GM21528 (cell line): ENCODE results near the gene PVRIG.
"Not testable (repeated sequence)": the region's sequence is repeated elsewhere in the genome, so short reads cannot be mapped to it uniquely, and the experiment has no call there.

Experiments
- ATAC-seq: cut with Tn5 transposase; IDR thresholded peaks from one replicate; pipeline ENCODE4 v1.9.1; 2021; ENCODE audit warnings: mild to moderate bottlenecking, moderate library complexity; ENCODE audit not compliant: unreplicated experiment, low FRiP score

Gene PVRIG

DNA sequence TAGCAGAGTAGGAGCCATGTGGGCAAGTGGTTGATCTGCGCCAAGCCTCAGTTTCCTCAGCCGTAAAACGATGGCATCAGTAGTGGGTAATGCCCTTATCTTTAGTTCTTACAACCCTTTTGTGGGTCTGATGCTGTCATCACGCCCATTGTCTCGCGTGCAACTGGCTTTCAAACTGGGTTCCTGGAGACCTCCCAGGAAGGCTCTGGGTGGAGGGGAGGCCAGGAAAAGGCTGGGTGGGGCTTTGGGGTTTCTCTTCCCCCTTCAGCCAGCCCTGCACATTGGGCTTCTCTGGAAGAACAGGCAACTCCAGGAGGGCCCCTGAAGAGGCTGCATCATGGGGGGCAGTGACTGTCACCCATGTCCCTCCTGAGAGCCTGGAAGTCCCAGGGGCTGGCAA, 5.1 kb downstream of the PVRIG start:
- not testable (repeated sequence) for ATAC-seq

DNA sequence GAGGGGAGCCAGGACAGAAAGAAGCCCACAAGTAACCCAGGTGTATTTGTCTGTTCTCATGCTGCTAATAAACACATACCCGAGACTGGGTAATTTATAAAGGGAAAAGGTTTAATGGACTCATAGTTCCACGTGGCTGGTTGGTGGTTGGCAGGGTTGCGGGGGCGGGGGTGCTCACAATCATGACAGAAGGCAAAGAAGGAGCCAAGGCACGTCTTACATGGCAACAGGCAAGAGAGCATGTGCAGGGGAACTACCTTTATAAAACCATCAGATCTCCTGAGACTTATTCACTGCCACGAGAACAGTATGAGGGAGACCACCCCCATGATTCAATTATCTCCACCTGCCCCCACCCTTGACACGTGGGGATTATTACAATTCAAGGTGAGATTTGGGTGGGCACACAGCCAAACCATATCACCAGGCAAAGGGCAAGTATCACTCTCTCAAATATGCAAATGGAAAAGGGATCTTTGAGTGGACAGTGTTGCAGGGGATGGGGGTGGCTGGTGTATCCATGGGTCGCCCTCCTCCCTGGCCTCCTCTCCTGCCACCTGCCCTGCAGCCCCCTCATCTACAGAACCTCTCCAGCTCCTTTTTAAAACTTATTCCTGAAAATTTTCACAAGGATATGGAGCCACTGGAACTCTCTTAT, 15.0 kb downstream of the PVRIG start:
- not testable (repeated sequence) for ATAC-seq

DNA sequence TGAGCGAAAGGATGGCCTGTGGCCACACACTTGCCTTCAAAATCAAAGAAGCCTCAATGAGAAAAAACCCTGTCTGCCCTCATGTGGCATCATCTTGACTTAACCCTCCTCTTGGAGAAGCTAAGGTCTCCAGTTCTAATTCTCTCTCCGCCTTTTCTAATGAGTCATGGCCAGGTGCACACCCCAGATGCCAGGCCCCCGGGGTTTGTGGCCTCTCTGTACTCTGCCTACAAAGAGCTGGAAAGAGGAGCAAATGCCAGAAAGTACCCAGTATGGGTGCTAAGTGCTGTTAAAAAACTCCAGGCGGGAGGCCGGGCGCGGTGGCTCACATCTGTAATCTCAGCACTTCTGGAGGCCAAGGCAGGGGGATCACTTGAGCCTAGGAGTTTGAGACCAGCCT, 20.2 kb downstream of the PVRIG start:
- ATAC-seq: not testable (repeated sequence)

DNA sequence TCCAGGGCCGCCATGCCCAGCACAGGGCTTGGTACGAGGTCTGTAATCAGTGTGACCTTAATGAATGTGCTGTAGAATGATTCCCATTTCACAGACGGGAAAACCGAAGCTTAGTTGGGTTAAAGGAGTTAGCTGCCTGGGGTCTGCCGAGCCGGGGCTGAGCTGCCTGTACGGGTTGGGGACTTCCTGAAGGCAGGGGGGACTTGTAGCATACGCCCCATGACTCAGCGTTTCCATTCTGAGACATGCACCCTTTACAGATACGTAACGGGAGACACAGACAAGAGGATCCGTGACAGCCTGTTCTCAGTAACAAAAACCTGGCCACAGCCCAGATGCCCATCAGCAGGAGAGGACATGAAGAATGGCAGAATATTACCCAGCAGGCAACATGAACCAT, 23.6 kb downstream of the PVRIG start:
- peak; percentile 64 for ATAC-seq

DNA sequence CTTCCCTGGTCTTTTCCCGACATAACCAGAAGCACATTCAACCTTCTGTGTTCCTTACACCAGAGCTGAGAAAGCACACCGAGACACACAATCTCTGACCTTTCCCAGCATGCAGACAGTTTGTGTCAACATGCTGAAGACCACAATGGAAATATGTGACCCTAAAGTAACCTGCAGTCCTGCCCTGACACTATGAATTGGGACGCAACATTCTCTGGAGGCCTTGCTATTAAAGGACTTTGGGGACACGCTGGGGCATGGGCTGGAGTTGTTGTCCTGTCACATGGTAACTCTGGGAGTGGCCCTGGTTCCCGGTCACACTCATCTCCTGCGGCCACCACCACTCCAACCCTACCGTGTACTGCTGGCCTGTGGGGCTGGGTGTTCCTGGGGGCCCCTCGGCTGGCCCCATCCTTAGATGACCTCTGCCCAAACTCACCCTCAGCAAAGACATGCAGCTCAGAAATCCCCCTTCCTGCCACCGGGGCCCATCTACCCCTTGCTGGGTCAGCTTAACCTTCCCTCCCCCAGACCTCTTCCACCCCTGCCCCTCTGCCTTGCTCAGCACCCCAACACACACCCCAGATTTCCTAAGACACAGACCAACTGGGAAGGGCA, 25.3 kb downstream of the PVRIG start:
- ATAC-seq: not testable (repeated sequence)

DNA sequence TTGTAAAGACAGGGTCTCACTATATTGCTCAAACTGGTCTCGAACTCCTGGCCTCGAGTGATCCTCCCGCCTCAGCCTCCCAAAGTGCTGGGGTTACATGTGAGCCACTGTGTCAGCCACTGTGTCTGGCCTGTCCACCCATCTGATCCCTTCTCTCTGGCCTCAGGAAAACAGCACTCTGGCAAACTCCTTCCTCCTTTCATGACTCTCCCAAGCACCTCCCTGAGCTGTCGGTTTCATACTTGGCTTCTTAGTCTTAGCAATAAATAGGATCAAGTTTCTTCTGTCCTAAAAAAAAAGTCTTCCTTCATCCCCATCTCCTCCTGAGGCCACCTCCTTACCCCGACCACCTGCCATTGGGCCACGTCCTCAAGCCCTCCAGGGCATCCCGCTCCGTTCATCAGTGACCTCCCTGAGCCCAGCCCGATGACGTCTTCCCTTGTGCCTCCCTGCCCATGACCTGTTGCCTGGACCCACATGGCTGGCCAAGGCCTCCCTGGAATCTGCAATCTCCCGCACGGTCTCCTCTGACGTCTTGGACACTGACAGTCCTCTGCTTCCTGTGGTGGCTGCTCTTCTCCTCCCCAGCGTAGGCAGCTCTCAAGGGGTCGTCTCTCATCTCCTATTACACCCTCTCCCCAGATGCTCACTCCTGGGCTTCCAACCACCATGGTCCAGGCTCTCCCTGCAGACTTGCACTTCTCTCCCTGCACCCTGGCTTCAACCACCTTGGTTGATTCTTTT, 26.5 kb downstream of the PVRIG start:
- ATAC-seq: not testable (repeated sequence)

DNA sequence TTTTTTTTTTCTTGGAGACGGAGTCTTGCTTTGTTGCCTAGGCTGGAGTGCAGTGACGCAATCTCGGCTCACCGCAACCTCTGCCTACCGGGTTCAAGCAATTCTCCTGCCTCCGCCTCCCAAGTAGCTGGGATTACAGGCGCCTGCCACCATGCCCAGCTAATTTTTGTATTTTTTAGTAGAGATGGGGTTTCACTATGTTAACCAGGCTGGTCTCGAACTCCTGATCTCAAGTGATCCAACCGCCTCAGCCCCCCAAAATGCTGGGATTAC, 27.1 kb downstream of the PVRIG start:
- ATAC-seq: not testable (repeated sequence)

DNA sequence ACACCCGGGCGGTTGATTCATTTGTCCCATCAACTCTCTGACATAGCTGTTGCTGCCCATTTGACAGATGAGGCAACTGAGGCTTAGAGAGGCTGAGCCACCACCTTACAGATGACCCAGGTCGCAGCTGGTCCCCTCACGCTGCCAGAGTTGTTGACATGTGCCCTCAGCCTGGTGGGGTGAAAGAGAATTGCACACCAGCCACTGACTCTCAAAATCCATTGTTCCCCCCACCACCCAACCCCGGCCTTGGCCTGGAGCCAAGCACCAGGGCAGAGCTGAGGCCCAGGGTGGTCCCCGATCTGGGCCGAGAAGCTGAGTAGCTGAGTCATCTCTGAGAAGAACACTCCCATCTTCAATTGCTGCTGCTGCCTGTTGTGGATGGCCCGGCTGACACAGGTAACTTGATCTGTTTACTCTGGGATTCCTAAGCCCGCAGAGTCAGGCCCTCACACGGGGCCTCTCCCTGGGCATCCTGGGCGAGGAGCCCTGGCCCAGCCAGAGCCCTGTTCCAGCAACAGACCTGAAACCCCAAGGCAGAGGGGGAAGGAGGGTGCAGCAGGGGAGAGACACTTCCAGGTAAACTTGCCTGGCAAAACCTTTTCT, 27.5 kb downstream of the PVRIG start:
- ATAC-seq: no peak

DNA sequence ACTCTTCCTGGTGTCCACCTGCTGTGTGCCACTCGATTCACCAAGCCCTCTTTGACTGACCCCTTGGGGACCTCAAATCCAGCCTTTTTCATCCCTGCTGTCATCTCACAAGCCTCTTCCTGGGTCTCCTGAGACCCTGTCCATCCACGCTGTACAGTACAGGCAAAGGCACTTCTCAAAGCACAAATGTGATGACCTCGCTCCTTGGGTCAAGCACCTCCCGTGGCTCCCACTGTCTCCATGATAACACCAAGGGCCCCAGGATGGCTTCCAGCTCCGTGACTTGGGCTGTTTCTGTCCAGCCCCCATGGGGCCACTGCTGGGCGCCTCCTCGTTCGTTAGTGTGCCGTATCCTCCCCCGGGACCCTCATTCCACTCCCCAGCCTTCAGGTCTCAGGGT, 28.7 kb downstream of the PVRIG start:
- no peak for ATAC-seq

DNA sequence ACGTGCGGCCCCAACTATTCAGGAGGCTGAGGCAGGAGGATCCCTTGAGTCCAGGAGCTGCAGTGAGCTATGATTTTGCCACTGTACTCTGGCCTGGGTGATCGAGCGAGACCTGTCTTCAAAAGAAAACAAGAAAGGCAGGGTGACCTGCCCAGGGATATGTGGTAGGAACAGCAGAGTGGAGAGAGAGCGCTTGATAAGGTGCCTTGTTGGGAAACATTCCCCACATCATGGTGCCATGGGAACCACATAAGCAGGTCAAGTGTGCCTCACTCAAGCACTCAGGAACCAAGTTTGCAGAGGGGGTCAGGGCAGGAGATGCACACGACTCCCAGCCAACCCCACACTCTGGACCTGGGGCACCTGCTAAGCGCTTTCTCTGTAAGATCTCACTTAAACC, 37.3 kb downstream of the PVRIG start:
- ATAC-seq: no peak

DNA sequence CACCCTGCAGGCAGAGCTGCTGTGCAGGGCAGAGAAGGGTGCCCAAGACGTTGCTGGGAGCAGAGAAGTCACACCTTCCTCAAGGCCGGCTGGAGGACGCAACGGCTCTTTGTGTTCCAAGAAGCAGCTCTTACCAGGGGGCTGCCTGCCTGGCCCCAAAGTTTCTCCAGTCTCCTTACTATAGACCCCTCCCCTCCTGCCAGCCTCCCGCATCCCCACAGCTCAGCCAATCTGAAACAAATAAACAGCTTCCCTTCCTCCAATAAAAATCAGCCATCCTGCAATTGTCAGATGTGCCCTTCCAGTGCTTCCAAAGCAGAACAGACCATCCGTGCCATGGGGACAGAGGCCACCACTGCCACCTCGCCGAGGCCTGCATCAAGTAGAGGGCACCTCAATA, 40.2 kb downstream of the PVRIG start:
- not testable (repeated sequence) for ATAC-seq

DNA sequence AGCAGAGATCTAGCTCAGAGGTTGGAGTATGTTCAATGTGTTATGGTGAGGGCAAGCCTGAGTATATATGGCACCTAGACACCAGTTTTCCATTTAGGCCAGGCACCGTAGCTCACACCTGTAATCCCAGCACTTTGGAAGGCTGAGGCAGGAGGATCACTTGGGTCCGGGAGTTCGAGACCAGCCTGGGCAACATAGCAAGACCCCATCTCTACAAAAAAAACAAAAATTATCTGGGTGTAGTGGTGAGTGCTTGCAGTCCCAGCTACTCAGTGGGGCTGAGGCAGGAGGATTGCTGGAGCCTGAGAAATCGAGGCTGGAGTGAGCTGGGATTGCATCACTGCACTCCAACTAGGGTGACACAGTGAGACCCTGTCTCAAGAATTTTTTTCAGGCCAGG, 43.1 kb downstream of the PVRIG start:
- ATAC-seq: not testable (repeated sequence)

DNA sequence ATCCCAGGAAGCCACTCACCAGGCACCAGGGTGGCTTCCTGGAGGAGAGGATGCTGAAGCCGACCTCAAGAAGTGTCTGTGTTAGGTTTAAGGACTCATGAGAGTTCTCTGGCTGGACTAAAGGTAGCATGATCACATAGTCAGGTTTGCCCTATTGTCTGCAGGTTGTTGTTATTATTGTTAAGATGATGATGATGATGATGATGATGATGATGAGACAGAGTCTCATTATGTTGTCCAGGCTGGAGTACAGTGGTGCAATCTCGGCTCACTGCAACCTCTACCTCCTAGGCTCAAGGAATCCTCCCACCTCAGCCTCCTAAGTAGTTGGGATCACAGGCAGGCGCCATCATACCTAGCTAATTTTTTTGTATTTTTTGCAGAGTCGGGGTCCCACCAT, 44.5 kb downstream of the PVRIG start:
- ATAC-seq: not testable (repeated sequence)

DNA sequence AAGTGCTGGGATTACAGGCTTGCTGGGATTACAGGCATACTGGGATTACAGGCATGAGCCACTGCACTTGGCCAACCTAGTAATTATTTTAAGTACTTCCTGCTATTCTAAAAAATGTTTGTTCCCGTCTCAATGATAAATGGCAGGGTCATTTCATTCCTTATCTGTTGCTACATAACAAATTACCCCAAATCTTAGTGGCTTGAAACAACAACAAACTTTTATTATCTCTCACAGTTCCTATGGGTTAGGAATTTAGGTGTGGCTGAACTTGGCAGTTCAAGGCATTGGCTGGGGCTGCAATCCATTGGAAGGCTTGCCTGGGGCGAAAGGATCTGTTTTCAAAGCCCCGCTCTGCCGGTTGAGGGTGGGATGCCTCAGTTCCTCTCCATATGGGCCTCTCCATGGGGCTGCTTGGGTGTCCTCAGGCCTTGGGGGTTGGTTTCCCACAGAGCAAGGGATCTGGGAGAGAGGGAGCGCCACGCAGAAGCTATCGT, 45.0 kb downstream of the PVRIG start:
- ATAC-seq: not testable (repeated sequence)

DNA sequence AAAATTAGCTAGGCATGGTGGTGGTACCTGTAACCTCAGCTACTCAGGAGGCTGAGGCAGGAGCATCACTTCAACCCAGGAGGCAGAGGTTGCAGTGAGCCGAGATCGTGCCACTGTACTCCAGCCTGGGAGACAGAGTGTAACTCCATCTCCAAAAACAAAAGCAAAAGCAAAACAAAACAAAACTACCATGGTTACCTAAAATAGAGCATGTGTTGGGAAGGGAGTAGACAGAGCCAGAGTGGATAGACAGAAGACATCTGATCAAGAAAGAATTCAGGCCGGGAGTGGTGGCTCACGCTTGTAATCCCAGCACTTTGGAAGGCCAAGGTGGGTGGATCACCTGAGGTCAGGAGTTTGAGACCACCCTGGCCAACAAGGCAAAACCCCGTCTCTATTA, 46.1 kb downstream of the PVRIG start:
- ATAC-seq: not testable (repeated sequence)

DNA sequence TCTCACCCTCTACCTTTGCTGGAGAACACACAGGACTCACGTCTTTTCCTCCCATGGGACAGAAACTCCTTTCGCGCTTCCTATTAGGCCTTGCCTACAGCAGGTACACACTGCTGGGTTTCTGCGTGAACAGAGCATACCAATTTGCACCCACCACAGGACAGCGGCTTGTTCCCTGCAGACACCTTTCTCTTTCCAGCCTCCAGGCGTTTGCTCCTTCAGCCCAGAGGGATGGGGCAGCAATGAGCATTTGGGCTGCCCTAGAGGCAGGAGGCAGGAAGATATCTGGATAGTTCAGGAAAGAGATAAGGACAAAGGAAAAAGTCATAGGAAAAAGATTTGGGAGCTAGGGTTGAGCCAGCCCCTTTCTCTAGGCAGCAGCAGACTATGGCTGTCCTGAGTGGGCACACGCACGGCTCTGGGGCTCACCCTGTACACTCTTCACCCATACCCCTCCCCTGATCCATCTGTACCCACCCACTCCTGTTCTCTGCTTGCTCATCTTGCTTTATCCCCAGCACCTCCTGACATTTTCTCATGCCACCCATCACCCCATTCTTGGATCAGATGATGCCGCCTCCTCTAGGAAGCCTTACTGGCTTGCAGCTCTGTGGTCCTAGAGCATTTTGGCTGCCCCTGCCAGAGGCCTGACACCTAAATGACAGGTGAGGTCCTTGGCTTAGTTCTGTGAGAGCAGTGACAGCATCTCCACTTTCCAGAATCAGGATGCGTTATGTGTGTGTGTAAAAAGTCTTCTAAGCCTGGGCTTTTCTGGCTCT, 47.0 kb downstream of the PVRIG start:
- ATAC-seq: no peak

DNA sequence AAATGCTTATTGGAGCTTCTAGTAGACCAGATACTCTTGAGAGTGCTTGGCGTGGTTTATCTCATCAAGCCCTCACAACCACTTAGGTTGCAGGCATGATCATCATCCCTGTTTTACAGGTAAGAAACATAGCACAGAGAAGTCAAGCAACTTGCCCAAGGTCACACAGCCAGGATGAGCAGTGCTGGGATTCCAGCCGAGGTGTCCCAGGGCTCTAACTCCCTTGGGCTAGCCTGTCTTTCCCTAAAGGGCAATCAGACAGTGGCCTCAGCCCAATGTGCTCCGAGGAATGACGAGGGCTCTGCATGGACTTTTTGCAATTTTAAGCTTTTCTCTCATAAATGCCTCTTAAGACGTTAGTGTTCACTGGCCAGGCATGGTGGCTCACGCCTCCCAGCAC, 47.9 kb downstream of the PVRIG start:
- ATAC-seq: no peak

DNA sequence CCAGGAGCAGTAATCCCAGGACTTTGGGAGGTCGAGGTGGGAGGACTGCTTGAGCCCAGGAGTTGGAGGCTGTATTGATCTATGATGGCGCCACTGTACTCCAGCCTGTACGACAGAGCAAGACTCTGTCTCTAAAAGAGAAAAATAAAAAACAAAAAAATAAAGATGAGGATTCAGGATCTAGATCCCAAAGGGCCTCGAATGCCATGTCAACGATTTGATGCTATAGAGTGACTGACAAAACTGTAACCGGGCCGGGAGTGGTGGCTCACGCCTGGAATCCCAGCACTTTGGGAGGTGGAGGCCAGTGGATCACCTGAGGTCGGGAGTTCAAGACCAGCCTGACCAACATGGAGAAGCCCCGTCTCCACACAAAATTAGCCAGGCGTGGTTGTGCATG, 49.1 kb downstream of the PVRIG start:
- not testable (repeated sequence) for ATAC-seq

DNA sequence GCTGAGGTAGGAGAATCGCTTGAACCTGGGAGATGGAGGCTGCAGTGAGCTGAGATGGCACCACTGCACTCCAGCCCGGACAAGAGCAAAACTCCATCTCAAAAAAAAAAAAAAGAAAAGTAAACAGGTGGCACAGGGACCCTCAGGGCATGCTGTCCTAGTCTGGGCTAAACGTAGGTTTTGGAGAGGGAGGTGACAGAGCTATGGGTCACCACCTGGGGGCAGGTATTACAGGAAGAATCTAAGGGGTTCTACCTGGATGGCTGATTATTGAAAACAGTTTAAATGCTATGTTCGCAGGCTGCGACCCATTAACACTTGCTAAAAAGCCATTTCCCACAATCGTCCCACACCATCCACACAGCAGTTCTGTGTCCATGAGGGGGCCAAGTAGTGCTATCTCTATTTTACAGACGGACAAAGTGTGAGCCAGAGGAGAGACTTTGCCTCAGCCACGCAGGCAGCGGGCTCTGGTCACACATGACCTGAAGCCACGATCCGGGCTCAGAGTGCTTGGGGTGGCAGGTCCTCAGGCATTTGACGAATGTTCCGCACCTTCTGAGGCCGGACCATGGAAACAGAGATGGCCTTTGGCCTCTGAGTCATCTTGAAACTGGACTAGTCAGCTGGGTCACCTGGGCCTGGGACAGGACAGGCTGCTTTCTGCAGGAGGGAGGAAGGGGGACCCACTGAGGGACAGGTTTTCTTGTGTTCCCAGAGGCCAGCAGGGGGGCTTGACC, 49.7 kb downstream of the PVRIG start:
- ATAC-seq: not testable (repeated sequence)
